ENCODE measurements around the gene SLIT3.

- TF ChIP-seq CTCF (conservative IDR thresholded peaks at IDR 0.05; ENCODE audit: low read length) (no peak), EZH2phosphoT487 (IDR thresholded peaks at IDR 0.05; ENCODE audit: borderline replicate concordance) (no peak)
Observed at GRCh38 chr5:168740092-168740800, 560.7 kb downstream of the SLIT3 start.

Measured in Loucy (cell line).